HL-60/S4 treated with retinoic acid at 250 ng/mL for 4 days and 3 days (cell line): Measurements from ENCODE around the gene MTHFD1L.
"Not testable (repeated sequence)": the region's sequence is repeated elsewhere in the genome, so short reads cannot be mapped to it uniquely, and the experiment has no call there.

Experiments used
- in situ Hi-C: fragments of 300-500 bp; cut with MboI; formaldehyde crosslinking; loops from 2 replicates; pipeline ENCODE4 v1.7.0; 2022; ENCODE audit warnings: low sequenced_read_pairs

The MTHFD1L gene

DNA sequence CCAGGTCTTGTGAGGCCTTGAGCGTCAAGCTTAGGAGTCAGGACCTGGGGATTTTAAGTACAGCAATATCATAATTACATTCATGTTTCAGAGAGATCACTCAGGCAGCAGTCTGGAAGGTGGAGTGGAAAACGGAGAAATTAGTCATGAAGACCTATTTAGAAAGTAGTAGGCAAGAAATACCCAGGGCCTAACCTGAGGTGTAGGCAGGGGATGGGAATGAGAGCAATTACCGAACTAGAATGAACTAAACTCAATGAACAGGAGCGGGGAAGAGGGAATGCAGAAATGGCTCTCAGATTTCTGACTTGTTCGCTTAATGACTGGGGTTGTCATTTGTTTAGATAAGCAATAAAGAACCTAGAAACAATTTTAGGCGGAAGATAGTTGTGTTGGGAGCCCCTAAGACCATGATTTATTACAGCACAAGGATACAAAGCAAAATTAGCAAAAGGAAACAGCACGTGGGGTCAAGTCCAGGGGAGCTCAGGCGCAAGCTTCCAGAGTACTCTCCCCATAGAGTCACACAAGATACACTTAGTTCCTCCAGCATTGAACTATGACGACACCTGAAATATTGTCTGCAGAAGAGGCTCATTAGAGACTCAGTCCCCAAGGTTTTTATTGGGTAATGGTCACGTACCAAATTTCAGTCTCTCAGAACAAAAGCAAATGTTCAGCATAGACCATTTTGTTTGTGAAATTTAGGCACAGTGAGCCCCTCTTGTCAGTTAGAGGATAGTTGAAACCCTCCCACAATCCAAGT is 195.4 kb downstream of the MTHFD1L start:
- in situ Hi-C loops: no loop called here

DNA sequence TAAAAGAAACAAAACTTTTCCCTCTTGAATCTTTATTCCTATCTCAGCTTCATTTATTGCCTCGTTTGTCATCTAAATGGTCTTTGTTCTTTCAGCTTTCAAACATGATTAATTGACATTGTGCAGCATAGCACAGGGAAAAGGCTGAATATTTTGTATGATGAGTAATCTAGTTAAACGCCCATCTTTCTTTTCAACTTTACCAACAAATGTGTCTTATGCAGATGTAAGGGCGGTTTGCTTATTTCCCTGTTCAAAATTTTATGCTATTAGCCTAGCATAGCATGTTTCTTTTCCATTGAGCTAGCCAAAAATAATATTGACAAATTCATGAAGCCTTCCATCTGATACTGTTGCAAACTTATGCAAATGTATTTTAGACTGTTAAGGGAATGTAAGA is 197.8 kb downstream of the MTHFD1L start:
- in situ Hi-C loops: no loop called here

DNA sequence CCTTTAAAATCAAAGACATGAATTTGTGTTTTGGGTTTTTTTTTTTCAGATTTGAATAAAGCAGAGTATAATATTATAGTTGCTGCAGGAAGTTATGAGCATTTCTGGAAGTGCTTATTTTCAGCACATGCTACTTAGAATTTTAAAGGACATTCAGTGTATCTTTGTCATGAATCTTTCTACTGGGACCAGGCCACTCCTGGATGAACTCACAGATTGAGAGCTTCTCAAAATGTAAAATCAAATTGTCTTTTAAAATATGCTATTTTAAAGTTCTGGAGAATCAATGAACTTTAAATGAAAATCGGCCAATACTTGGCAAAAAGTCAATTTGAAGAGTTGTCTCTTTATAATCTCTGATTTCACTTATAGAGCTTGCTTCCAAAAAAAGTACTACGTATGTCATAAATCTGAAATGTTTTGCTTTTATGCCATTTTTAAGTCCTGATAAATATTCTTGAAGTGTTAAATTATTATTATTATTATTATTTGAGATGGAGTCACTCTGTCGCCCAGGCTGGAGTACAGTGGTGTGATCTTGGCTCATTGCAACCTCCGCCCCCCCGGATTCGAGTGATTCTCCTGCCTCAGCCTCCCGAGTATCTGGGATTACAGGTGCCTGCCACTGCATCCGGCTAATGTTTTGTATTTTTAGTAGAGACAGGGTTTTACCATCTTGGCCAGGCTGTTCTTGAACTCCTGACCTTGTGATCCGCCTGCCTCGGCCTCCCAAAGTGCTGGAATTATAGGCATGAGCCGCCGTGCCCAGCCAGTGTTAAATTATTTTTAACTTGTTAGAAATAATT is 198.5 kb downstream of the MTHFD1L start:
- in situ Hi-C loops: no loop called here

DNA sequence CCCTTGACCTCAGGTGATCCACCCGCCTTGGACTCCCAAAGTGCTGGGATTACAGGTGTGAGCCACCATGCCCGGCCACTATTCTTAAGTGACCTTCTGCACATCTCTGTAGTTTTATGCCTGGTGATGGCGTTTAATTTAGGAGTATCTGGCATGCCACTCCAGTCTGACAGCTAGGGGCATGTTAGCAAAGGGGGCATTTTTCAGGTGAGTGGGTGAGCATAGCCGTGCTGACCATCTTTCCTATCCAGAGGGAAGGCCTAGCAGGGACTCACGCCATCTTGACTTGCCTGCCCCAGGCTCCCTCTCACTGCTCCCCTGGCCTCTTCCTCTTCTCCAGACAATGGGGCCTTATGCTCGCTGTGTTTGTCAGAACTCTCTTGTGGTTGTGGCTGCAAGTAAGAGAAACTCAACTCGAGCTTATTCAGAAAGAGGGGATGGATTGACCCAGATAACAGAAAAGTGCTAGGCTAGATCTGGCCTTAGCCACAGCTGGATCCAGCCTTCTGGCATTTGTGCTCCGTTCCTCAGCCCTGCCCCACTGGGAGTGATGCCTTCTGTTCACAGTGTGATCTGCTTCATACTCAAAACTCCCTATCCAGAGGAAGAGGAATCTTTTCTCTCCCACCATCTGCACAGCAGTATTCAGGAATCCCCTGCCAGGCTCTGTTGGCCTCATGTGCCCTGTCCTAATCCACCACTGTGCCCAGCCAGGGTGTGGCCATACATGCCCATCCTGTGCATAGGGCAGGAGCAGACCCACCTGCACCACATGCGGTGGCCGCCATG is 199.7 kb downstream of the MTHFD1L start:
- in situ Hi-C loops: no loop called here

DNA sequence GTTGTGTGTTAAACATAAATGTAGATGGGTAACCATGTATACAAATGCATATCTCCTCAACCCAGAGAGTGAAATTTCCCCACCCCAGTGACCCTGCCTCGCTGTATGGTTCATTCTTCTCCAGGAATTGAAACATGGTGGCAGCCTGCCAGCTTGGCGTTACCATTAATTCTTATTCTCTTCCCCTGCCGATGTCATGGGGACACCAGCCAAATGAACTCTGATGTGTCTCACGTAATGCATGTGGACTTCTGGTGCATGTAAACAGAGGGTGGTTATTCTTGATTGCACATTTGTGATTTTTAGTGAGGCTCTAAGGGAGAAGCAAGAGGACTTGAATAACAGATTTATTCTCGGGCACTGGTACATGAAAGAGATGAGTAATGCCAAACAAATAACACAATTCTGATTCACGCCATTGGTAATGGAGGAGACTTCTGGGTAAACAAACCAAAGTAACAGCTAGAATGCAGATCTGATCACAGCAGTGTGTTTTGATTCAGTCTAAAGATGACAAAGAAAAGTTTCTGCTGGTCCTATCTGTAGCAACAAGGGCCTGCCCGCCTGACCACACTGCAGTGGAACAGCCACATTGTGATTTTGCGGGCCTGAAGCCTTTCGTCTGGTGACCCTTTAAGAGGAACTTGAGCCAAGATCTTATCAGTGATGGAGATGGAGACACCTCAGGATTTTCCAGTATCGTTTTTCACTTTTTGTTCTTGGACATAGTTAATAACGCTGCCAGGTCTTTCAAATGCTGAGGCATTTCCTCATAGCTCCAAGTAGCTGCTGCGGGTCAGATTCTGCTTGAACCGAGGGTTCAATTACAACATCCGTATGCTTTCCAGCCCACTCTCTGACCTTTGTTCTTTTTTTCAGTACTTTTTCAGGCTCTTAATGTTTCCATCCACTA is 202.4 kb downstream of the MTHFD1L start:
- in situ Hi-C loops: no loop called here

DNA sequence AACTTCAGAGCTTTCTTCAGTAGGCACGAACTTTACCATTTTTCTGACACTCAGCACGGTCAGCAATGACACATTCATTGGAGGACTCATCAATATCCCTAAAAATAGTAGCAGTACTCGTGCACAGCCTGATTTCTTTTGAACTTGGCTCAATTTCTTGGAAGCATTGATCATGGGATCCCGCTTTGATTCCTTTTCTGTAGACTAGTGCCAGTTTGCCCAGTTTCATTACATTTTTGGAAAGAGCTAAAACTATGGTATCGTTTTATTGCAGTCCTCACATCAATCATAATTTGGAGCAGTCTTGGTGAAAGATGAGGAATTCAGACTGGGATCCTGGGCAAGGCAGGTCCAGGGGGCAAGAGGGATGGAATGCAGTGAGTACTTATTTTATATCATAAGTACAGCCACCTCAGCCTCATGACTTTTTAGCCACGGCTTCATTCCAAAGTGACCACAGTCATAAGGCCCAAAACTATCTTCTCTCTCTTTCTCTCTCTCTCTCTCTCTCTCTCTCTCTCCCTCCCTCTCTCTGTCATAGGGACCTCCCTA is 203.3 kb downstream of the MTHFD1L start:
- in situ Hi-C loops: no loop called here

DNA sequence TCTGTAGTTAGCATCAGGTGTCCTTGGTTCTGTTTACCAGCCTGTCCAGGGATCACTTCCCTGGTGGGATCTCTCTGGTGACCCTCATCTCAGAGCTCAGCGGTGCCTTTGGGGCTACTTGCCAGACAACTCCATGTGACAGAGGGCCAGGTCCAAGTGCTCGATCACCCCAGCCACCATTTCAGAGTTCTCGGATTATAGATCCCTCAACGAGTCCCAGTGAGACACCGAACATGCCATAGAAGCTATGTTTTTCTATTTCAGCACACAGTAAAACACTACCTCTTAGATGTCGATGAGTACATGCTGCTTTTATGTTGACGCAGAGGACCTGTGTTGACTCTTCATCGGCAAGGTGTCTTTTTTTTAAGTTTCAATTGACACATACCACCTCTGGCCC is 204.1 kb downstream of the MTHFD1L start:
- in situ Hi-C loops: no loop called here

DNA sequence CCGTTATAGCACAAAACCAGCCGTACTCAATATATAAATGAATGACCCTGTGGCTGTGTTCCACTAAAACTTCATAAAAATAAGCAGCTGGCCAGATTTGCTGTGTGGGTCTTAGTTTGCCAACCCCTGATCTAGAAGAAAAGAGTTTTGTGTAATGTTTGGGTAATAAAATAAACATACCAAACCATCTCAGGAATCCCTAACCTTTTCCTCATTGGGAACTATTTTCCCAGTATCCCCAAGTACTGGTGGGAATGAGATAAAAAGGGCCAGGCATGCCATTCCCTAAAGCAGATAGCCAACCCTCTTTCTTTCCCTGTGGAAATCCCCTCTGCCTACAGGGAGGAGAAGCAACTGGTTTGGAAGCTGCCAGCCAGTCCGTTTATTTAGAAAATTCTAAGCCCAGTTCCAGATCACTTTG is 205.1 kb downstream of the MTHFD1L start:
- in situ Hi-C loops: no loop called here

DNA sequence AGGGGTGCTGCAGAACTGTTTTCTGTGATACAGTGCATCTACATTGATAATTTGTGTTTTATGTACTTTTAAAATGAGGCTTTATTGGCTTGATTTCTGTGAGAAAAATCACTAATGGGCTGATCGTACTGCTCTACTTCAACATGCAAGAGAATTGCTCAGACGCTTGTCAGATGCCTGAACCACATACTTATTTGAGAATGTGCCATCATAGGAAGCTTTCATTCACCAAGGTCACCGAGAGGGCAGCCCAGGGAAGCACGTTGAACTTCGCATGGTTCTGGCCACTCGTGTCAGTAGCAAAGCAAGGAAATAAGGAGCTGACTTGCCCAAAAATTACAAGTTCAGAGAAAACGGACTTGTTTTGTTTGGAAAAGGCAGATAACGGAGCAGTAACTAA is 205.8 kb downstream of the MTHFD1L start:
- in situ Hi-C loops: no loop called here

DNA sequence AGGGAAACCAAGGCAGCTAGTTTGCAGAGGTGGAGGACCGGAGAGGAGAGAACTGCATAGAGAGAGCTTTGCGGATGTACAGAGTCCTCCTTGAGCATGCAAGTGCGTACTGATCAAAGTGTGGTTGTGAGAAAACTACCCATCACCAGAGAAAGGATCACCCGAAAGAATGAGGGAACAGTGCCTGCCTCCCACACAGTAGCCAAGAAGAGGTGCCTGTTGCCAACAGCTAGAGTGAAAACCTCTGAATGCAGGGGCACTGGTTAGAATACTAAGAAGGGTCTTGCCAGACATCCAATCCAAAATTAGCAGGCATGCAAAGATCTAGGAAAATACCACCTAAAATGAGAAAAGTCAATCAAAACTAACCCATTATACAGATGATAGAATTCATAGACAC is 207.6 kb downstream of the MTHFD1L start:
- in situ Hi-C loops: no loop called here

DNA sequence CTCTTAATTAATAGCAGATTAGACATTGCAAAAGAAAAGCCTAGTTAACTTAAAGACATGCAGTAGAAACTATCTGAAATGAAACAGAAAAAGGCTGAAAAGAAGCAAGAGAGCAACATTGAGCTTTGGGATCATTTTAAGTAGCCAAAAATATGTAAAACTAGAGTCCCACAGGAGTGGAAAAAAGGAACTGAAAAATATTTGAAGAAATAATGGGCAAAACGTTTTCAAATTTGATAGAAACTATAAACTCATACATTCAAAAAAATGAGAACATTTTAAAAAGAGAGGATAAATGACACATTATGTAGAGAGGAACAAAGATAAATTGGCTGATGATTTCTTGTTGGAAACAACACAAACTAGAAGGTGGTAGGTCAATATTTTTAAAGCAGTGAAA is 208.2 kb downstream of the MTHFD1L start:
- in situ Hi-C loops: no loop called here

DNA sequence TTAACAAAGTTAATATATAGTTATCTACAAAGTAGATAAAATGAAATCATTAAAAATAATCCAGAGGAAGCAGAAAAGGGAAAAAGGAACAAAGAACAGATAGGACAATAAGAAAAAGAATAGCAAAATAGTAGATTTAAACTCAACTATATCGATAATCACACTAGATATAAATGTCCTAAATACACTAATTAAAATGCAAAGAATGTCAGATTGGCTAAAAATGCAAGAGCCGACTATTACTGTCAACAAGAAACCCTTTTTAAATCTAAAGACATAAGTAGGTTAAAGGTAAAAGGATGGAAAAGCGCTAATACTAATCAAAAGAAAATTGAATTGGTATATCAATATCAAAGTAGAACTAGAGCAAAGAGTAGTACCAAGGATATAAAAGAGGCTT is 209.5 kb downstream of the MTHFD1L start:
- in situ Hi-C loops: no loop called here

DNA sequence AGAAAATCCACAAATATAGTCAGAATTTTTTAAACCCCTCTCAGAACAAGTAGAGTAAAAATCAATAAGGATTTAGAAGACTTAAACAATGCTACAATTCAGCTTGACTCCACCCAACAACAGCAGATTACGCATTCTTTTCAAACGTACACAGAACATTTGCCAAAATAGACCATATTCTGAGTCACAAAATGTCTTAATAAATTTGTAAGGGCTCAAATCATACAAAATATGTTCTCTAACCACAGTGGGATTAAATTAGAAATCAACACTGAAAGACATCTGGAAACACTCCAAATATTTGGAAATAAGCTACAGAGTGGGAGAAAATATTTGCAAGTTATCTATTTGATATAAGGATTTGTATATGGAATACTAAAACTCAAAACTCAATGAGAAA is 210.0 kb downstream of the MTHFD1L start:
- in situ Hi-C loops: no loop called here

DNA sequence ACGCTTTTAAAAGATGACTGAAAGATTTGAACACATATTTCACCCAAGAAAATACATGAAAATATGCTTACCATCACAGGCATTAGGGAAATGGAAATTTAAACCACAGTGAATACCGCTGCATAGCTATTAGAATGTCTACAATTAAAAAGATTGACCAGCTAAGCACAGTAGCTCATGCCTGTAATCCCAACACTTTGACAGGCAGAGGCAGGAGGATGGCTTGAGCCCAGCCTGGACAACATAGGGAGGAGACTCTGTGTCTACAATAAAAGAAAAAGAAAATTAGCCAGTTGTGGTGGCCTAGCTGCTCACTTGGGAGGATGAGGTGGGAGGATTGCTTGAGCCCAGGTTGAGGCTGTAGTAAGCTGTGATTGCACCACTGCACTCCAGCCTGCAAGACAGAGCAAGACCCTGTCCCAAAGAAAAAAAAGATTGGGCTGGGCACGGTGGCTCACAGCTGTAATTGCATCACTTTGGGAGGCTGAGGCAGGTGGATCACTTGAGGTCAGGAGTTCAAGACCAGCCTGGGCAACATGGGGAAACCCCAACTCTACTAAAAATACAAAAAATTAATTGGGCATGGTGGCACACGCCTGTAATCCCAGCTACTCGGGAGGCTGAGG is 210.5 kb downstream of the MTHFD1L start:
- in situ Hi-C loops: no loop called here

DNA sequence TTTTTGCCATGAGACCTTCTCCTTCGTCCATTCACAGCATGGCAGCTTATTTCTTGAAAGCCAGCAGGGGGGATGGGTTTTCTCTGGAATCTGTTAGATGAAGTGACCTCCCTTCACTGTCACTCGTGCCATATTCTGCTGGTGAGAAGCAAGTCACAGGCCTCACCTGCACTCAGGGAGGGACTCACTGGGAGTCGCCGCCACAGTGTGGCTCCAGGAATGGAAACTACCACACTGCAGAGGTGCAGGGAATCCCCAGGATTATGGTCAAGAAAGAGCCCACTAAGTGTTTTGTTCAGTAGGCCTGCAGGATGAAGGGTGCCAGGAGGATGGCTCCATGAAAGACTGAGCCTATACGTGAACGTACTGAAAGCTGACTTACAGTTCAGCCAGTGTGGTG is 213.2 kb downstream of the MTHFD1L start:
- in situ Hi-C loops: no loop called here

DNA sequence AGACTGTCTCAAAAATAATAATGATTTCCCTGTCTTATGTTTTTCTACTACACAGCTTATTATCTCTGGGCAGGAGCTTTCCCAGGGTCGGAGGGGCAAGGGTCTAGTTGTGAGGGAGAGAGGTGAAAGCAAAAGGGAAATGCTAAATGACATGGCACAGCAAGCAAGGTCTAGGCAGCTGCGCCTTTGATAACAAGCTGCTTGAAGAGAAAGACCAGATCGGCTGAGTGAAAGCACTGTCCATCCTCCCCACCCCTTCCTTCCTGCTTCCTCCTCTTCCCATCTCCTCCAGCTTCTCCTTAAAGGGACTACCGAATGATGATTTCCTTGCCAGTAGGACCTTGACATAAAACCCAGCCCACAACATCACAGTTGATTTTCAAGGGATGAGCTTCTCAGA is 216.2 kb downstream of the MTHFD1L start:
- in situ Hi-C loops: no loop called here

DNA sequence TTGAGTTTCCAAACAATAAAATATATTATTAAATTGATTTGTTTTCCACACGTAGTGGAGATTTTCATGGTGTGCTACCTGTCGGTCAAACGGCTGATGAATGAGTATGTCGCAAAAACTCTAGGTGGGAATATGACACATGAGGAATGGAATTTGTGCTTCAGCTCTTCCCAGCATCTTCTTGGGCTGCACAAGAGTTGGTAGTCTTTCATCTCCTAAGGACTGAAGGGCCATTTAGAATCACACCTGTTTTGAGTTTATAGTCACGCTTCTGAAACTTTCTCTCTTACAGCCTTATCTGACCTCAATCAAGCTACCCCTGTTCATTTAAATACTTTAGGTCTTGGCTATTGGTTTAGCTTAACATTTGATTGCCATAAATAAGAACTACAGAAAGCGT is 216.6 kb downstream of the MTHFD1L start:
- in situ Hi-C loops: no loop called here

DNA sequence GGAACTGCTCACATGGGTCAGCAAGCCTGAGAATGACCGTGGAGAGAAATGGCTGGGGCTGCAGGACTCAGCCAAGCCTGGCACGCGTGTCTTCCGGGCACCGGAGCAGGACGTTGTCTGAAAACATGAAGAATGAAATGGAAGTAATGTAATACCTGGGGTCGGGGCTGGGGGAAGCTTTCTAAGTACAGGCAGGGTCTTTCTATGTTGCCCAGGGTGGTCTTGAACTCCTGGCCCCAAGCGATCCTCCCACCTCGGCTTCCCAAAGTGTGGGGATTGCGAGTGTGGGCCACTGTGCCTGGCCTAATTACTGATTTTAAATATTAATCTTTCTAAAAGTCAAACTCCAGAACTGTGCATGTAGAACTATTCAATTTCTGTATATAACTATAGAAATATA is 218.8 kb downstream of the MTHFD1L start:
- in situ Hi-C loops: no loop called here

DNA sequence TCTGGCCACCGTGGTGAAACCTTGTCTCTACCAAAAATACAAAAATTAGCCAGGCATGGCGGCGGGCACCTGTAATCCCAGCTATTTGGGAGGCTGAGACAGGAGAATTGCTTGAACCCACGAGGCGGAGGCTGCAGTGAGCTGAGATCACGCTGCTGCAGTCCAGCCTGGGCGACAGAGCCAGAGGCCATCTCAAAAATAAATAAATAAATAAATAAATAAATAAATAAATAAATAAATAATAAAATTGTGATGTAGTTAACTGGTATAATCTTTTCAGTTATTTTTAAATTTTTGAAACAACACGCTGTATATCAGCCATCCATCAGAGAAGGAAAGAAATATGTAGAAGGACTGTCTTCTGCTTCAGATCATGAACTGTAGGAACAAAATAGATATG is 221.6 kb downstream of the MTHFD1L start:
- in situ Hi-C loops: not testable (repeated sequence)
